ENCODE results near the gene C12orf56.
"Not testable (repeated sequence)": the region's sequence is repeated elsewhere in the genome, so short reads cannot be mapped to it uniquely, and the experiment has no call there.

Gene C12orf56

DNA sequence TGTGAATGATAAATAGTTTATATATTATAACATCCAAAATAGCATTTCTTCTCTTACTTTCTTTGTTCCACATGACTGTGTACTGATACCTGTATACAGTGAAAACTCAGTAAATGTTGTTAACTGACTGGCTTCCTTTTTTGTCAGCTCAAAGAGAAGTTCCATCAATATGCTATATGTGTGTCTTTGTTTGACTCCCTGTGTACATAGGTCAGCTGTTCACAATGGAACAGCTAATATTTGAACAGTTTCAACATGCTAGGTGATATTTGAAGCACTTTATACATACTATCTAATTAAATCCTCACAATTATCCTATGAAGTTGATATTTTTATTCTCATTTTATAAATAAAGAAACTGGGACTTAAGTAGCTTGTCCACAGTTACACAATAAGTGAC lies 153.2 kb downstream of the C12orf56 start:
- DNase-seq (ENCODE audit: low read depth in 2 of 2) = no peak

DNA sequence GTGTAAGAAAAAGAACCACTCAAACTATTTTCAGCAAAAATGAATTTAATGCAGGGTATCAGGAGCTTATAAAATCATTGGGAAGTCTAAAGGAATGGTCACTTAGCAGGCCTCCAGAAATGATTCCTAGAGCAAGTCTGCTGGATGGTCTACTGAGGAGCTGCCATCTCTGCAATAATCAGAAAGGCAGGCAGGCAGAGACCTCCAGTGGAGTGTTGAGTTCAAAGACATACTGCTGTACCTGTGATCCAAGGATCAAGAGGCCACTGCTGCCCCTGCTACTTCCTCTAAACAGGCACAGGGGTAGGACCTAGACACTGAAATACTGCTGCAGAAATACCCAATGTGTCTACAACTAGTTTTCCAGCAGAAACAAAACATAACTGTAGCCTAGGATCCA lies 154.0 kb downstream of the C12orf56 start:
- DNase-seq (ENCODE audit: low read depth in 2 of 2) = no peak

DNA sequence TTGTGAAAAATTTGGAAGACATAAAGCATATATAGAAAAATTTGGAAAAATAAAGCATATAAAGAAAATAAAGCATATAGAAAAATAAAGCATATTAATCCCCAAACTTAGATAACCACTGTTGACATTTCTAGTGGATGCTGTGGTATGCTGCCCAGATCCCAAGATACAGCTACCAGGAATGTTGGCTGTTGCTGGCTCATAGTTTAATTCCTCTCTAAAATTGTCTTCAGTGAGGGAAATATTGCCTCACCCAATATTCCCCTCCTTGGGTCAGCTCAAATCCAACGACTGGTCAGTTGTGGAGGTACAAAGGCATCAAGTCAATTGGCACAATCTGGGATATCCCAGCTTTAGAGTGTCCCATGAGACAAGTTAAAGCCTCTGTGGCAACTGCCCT lies 158.4 kb downstream of the C12orf56 start:
- DNase-seq (ENCODE audit: low read depth in 2 of 2) = no peak

DNA sequence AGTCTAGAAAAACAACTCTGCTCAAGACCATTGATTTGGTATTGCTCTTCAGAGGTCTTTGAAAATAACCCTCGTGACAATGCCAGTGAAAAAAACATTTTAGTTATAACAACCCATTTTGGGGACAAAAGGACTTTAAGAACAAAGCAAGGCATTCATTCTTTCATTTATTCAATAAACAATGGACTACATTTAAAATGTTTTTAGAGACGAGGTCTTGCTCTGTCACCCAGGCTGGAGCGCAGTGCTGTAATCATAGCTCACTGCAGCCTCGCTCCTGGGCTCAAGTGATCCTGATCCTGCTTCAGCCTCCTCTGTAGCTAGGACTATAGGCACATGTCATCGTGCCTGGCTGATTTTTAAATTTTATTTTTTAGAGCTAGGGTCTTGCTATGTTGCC lies 160.8 kb downstream of the C12orf56 start:
- DNase-seq (ENCODE audit: low read depth in 2 of 2) = no peak

DNA sequence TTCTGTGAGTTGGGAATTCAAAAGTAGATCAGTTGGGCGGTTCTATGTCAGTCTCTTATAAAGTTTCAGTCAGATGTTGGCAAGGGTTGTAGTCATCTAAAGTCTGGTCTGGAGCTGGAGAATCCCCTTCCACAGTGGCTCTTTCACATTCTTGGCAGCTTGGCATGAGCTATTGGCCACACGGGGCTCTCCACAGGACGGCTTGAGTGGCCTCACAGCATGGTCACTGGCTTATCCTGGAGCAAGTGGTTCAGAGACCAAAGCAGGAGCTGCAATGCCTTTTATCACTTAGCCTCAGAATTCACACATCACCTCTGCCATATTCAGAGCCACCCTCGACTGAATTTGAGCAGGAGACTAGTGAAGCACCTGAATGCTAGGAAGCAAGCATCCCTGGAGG lies 161.3 kb downstream of the C12orf56 start:
- no peak for DNase-seq (ENCODE audit: low read depth in 2 of 2)

DNA sequence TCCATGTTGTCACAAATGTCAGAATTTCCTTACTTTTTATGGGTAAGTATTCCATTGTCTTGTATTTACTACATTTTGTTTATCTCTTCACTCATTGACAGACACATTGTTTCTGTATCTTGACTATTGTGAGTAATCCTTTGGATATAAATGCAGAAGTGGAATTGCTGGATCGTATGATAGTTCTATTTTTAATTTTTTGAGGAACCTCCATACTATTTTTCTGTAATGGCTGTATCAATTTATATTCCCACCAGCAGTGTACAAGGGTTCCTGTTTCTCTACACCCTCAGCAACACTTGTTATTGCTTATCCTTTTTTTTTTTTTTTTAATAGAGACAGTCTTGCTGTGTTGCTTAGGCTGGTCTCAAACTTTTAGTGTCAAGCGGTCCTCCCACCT lies 164.9 kb downstream of the C12orf56 start:
- DNase-seq (ENCODE audit: low read depth in 2 of 2) = no peak

DNA sequence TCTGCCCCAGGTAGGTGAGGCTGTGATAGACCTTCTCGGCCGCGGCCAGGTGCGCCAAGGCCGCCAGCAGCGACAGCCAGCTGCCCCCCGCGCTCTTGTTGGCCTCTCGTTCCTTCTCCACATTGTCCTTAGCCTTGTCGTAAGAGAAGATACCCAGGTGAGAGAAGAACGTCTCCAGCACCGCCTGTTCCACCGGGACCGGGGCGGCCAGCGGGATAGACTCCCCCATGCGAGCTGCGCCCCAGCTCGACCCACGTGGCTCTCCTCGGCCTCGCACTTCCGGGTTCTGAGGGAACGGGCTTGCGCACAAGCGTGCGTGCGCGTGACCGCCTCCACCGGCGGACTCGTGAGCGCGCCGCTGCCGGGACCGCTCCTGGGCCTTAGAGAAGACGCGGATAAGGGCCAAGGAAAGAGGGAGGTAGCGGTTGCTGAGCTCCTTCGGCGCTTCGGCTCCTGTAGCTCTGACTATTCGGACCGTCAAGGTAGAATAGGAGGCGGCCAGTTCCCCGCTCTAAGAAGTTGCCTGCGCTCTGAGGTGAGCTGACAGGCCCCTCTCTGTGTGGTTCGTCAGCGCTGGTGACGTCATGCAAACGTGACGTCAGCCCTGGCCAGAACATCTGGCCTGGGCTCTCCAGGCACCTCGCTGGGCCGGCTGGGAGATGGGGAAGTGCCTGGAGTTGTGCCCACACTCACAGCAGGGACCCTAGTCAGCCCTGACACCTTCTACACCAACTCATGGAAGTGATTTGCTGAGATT lies 168.4 kb downstream of the C12orf56 start, which contains the start of gene KICS2:
Gene KICS2, minus strand, starts transcription at position 288 of the 757 bp plus-strand sequence. Its CDS starts 59 bp downstream, at position 229.
- peak; percentile 80 to 89 for DNase-seq (ENCODE audit: low read depth in 2 of 2)

DNA sequence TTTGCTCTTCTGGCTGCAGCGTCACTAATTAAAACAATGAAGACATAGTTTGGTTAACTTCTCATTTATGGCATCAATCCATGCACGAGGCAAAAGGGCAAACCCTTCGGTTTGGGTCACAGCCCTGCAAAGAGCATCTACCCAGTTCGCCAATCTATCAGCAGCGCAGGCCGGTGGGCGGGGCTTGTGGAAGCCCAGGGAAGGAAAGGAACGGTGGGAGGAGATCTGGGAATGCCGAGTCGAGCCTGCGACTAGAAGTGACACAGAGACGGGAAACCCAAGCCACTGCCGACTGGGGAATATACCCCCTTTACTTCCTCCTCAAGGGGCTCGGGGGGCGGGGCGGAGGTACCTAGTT lies 168.9 kb downstream of the C12orf56 start:
- peak; percentile 46 to 52 for DNase-seq (ENCODE audit: low read depth in 2 of 2)

DNA sequence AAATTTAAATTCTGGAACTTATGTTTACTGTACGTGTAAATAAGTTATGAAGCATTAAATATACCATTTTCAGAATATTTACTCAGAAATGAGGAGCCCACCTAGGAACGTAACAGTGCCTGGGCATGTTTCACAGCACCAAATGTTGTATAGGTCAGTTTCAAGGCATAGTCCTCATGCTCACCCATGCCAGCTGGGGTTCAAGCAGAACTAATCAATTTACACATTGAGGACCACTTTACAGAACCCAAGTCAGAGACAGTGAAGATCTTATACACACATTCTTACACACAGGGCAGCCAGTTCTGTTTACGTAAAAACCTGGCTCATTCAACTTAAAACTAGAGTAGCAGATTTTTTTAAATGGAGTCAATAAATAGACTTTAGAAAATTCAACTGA lies 170.5 kb downstream of the C12orf56 start:
- DNase-seq (ENCODE audit: low read depth in 2 of 2) = no peak

DNA sequence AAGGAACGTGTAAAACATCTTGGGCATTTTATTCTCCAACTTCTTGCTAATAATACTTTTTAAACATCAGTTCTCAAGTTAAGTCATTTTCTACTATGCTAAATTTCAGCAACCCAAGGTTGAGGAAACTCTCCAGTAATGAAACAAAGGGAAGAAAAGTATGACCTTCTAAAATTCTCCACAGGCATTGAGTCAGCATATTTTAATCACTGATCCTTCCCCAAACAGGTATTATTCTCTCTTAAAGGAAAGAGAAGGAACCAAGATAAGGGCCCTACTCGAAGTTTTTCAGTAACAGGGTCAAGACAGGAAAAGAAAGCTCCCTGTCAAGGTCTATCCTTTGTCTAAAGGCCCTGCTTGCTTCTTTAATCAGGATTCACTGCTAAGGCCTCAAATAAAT lies 171.4 kb downstream of the C12orf56 start:
- DNase-seq (ENCODE audit: low read depth in 2 of 2) = no peak

DNA sequence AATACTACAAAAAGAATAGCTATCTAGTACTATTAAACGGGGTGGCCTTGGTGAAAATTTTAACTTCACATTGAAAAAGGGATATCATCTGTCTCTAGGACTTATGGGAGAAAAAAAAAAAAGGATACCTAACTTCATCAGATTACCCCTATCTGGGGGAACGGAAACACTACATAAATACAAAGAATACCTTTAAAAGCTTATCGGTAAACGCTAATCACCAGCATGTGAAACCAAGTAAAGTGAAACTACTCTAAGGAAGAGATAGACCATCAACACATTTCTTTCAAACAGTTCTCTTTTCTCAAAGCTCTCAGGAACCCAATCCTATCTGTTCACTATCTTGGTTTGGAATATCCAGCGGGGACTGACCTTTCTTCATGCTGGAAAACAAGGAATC lies 172.0 kb downstream of the C12orf56 start:
- DNase-seq (ENCODE audit: low read depth in 2 of 2) = no peak

DNA sequence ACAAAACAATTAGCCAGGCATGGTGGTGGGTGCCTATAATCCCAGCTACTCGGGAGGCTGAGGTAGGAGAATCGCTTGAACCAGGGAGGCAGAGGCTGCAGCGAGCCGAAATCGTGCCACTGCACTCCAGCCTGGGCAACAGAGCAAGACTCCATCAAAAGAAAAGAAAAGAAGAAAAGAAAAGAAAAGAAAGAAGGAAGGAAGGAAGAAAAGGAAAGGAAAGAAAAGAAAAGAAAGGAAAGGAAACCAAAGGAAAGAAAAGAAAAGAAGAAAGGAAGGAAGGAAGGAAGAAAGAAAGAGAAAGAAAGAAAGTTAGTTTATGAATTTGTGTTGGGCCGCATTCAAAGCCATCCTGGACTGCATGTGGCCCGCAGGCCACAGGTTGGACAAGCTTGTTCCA lies 172.9 kb downstream of the C12orf56 start:
- DNase-seq (ENCODE audit: low read depth in 2 of 2) = not testable (repeated sequence)

DNA sequence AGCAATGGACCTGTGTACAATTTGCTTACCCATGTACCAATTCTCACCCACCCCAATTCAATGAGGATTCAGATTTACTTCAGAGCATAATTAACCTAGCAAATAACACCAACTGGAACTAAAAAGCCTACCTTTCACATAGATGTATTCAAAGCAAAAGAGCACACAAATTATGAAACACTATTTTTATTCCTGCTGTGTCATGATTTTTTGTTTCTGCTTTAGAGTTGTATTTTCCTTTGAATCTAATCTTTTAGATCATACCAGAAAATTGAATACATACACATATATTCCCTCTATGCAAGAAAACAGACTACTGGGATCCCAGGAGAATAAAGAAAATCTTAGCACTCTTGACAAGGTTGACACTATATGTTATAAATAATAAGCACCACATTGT lies 174.3 kb downstream of the C12orf56 start:
- DNase-seq (ENCODE audit: low read depth in 2 of 2) = no peak

Measured in stimulated activated CD4-positive, alpha-beta T cell treated with anti-CD3 and anti-CD28 coated beads, Interleukin-4, amount 100 ng/mL, for 48 hours (primary cell).